ENCODE results near the gene SLC25A13. TPM values are rescaled to one million over a fixed set of nuclear protein-coding genes. Genes with fewer than 3 reads are reported as not detected.

The SLC25A13 gene
- total RNA-seq, 1 experiment from 2014 or later, result 71.7 TPM

GRCh38 chr7:96187735-96188134 is 134.2 kb downstream of the SLC25A13 start:
- Mint-ChIP-seq H3K4me3 (no peak overlapping the region), H3K36me3 (ENCODE audit: insufficient read depth in 1 of 3, low read depth in 3 of 3) (peaks cover 8 to 37% (median 34%) of the 10 kb centered on the region in 3 experiments; a peak in 6 of 7 replicates), H3K27ac (no peak overlapping the region), H3K27me3 (ENCODE audit: low read depth) (no peaks in the 10 kb centered on the region), H3K9me3 (no peaks in the 10 kb centered on the region), H3K4me1 (peaks cover 11 to 14% of the 10 kb centered on the region in 2 experiments)
- H4K5ac ChIP-seq (ENCODE audit: insufficient read length, low read depth, low read length), result no peak overlapping the region
- no peak overlapping the region for H2BK20ac ChIP-seq (ENCODE audit: low read depth, low read length, poor library complexity, severe bottlenecking)
- no peak for DNase-seq
- no peak overlapping the region for H2BK12ac ChIP-seq (ENCODE audit: insufficient read length, low read depth, low read length)
- no peak overlapping the region for H3T11ph ChIP-seq (ENCODE audit: low read length)
- H3K56ac ChIP-seq (ENCODE audit: insufficient read length, low read depth, low read length), result no peak overlapping the region
- H3K14ac ChIP-seq (ENCODE audit: insufficient read depth, low read length), result no peak overlapping the region
- H3K79me1 ChIP-seq (ENCODE audit: insufficient read depth, low read depth, low read length, poor library complexity, severe bottlenecking), result no peaks in the 10 kb centered on the region
- H4K20me1 ChIP-seq (ENCODE audit: control insufficient read depth, insufficient read depth, insufficient read length), result no peaks in the 10 kb centered on the region
- H3K4ac ChIP-seq (ENCODE audit: low read depth, low read length), result no peak overlapping the region
- no peak overlapping the region for H3K23ac ChIP-seq (ENCODE audit: insufficient read length, low read depth, low read length)
- no peak overlapping the region for H3K9ac ChIP-seq (ENCODE audit: extremely low read depth, insufficient read length, low read length)
- WGBS (ENCODE audit: extremely low coverage, insufficient read length, low lambda C conversion rate), result no CpG with 5 or more reads among the region's 6 CpGs
- H2BK5ac ChIP-seq (ENCODE audit: insufficient read length, low read length), result no peak overlapping the region
- no peak overlapping the region for H2AFZ ChIP-seq (ENCODE audit: low read length)
- H3K9me3 ChIP-seq (ENCODE audit: control insufficient read depth, low read depth, low read length), result no peaks in the 10 kb centered on the region
- H3K18ac ChIP-seq (ENCODE audit: insufficient read length, low read depth, low read length), result no peak overlapping the region
- H3K27ac ChIP-seq (ENCODE audit: insufficient read length, low read depth, low read length), result no peak overlapping the region
- no peak overlapping the region for H2BK120ac ChIP-seq (ENCODE audit: low read depth, low read length, poor library complexity, severe bottlenecking)
- H2AK5ac ChIP-seq (ENCODE audit: insufficient read length, low read length), result no peak overlapping the region
- H3K23me2 ChIP-seq (ENCODE audit: insufficient read length, low read depth, low read length, poor library complexity, severe bottlenecking), result no peaks in the 10 kb centered on the region
- H3K79me2 ChIP-seq (ENCODE audit: insufficient read depth, low read length), result no peaks in the 10 kb centered on the region
- no peak for TF ChIP-seq CTCF (conservative IDR thresholded peaks at IDR 0.05)
- H3K4me2 ChIP-seq (ENCODE audit: insufficient read depth, insufficient read length, low read length), result no peak overlapping the region
- H3K27me3 ChIP-seq (ENCODE audit: insufficient read depth, low read length), result no peaks in the 10 kb centered on the region
- no peak overlapping the region for H4K91ac ChIP-seq (ENCODE audit: insufficient read length, low read depth, low read length)
- no peak overlapping the region for H4K8ac ChIP-seq (replicated peaks; ENCODE audit: insufficient read length, low read depth, low read length)
- no peaks in the 10 kb centered on the region; the same call in 1 of the 2 replicates for H3K4me1 ChIP-seq (ENCODE audit: insufficient read depth, low read length)
- no peak overlapping the region for H2BK15ac ChIP-seq (ENCODE audit: low read depth, low read length)

All from H9 (cell line).